ENCODE results near the gene TSPAN18. TPM values are rescaled to one million over a fixed set of nuclear protein-coding genes. Genes with fewer than 3 reads are reported as not detected.

TSPAN18 gene
- total and polyA plus RNA-seq, 3 donors from 2014 or later = 2.1 to 11.1 (median 5.0) TPM

DNA sequence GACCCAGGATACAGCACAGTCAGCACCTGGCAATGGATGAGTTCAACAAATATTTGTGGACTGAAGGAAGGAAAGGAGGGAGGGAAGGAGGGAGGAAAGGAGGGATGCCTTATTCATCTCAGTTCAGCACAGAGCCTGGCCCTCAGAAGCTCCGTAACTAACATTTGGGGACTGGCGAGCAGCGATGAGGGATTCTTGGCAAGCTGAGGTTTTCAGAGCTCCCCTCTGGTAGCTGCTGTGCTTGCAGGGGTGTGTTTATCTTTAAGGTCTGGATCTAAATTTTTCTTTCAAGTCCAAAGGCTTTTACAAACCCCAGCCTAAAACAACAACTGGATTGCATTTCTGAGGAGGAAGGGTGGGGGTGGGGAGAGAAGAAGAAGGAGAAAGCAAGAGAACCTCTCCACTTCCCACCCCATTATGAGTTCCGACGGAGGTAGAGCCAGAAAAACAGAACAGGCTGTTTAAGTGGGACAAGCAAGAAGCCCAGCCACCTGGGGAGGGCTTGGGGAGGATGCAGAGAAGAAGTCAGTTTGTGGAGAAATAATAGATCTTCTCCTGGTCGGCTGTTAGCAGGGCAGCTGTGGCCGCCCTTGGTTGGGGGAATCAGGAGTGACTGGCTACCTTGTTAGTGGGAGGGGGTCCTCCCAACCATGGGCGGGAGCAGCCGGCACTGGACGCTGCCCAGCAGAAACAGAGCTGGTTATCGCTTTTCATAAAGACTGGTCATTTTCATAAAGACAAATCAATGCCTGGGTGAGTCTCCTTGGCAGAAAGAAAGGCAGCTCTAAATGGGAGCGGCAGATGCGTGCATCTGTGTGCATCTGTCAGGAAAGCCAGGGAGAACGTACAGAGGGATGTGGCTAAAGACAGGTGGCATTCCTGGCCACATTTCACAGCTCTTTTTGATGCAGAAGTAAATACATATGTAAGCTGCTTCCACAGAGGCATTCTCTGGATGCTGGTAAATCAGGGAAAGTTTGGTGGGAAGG lies 78.0 kb downstream of the TSPAN18 start:
- TF ChIP-seq, protein P1, sequence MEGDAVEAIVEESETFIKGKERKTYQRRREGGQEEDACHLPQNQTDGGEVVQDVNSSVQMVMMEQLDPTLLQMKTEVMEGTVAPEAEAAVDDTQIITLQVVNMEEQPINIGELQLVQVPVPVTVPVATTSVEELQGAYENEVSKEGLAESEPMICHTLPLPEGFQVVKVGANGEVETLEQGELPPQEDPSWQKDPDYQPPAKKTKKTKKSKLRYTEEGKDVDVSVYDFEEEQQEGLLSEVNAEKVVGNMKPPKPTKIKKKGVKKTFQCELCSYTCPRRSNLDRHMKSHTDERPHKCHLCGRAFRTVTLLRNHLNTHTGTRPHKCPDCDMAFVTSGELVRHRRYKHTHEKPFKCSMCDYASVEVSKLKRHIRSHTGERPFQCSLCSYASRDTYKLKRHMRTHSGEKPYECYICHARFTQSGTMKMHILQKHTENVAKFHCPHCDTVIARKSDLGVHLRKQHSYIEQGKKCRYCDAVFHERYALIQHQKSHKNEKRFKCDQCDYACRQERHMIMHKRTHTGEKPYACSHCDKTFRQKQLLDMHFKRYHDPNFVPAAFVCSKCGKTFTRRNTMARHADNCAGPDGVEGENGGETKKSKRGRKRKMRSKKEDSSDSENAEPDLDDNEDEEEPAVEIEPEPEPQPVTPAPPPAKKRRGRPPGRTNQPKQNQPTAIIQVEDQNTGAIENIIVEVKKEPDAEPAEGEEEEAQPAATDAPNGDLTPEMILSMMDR (IDR thresholded peaks at IDR 0.05) = no peak
- TF ChIP-seq POLR2A (IDR thresholded peaks at IDR 0.05) = no peak
- Histone ChIP-seq H3K36me3 (ENCODE audit: low read depth, missing control alignments) (no peaks in the 10 kb centered on the region), H3K4me1 (no peaks in the 10 kb centered on the region), H3K4me3 (no peak overlapping the region), H3K27me3 (no peaks in the 10 kb centered on the region), H3K27ac (peak overlapping the region in 1 of 2 donors; percentile 1), H3K9me3 (no peaks in the 10 kb centered on the region)
- no peak for DNase-seq
- intact Hi-C loops (cut with DNase I; ENCODE audit: low total_unique reads) = no loop called here
- WGBS, 2 donors = 46 to 50% methylated on average over 14 of the region's 14 CpGs

DNA sequence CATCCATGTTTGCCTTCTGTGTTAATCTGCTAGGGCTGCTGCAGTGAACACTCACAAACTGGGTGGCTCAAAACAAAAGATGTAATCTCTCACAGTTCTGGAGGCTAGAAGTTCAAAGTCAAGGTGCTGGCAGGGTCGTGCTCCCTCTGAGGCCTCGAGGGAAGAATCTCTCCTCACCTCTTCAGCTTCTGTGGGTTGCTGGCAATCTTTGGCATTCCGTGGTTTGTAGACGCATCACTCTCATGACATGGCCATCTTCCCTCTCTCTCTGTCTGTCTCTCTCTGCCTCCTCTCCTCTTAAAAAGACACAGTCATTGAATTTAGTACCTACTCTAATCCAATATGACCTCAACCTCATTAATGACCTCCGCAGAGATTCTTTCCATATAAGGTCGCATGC lies 78.8 kb downstream of the TSPAN18 start:
- H3K4me1 ChIP-seq = no peaks in the 10 kb centered on the region
- no peaks in the 10 kb centered on the region for H3K9me3 ChIP-seq
- no peaks in the 10 kb centered on the region for H3K36me3 ChIP-seq (ENCODE audit: low read depth, missing control alignments)
- no peak overlapping the region for H3K4me3 ChIP-seq
- intact Hi-C loops (cut with DNase I; ENCODE audit: low total_unique reads) = no loop called here
- H3K27ac ChIP-seq = no peak overlapping the region
- 71 to 86% methylated on average over 6 of the region's 6 CpGs for WGBS, 2 donors
- H3K27me3 ChIP-seq = no peaks in the 10 kb centered on the region
- TF ChIP-seq, protein P1 (IDR thresholded peaks at IDR 0.05) = no peak
- TF ChIP-seq POLR2A (IDR thresholded peaks at IDR 0.05) = no peak
- no peak for DNase-seq

DNA sequence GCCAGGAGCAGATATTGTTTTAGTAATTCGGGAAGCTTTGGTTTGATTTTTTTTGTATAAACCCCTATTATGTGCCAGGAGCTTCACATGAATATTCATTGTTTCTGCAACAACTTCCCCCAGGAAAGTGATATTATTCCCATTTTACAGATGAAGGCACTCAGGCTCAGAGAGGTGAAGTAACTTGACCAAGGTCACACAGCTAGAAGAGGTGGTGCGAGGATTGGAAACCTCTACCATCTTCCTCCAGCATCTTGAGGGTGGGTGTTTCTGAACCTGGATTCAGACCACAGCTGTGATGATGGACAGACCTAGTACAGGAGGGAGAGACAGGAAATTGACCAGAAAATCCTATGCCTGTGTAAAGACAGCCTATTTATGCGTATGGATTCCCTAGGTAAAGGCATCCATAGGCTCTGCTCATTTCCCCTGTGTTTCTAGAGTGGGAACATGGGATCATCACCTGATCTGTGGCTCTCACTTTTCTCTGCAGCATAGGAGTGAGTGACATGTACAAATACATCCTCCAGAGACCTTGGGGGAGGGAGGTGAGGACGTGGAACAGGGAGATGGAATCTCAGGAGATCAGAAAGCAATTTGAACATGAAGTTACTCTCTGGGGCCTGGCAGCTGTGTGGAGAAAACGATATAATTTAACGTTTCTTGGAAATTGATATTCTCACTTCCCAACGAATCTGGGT lies 81.4 kb downstream of the TSPAN18 start:
- Histone ChIP-seq H3K4me1 (peaks cover 4% of the 10 kb centered on the region), H3K27ac (no peak overlapping the region), H3K27me3 (no peaks in the 10 kb centered on the region), H3K36me3 (ENCODE audit: low read depth, missing control alignments) (no peaks in the 10 kb centered on the region), H3K9me3 (no peaks in the 10 kb centered on the region), H3K4me3 (no peak overlapping the region)
- no peak for DNase-seq
- WGBS, 2 donors = 78% methylated on average over 7 of the region's 7 CpGs
- intact Hi-C loops (cut with DNase I; ENCODE audit: low total_unique reads) = no loop called here
- TF ChIP-seq, protein P1 (IDR thresholded peaks at IDR 0.05) = no peak
- no peak for TF ChIP-seq POLR2A (IDR thresholded peaks at IDR 0.05)

DNA sequence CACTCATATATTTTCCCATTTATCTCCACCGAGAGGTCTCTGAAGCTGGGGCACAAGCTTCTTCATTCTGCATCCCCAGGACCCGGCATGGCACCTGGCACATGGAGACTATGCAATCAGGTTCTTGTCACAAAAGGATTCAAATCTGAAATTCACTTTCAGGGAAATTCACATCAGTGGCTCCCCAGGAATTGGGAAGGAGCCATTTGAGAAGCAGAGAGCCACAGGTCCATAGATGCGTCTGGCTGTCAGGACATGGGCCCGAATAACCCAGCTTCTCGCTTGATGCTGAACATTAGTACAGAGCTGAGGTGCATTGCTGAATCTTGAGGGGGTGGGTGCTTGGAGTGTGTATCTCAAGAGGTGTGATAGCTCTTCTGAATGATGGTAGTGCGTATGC lies 82.5 kb downstream of the TSPAN18 start:
- intact Hi-C loops (cut with DNase I; ENCODE audit: low total_unique reads) = no loop called here
- Histone ChIP-seq H3K27ac (no peak overlapping the region), H3K4me1 (peaks cover 12% of the 10 kb centered on the region), H3K36me3 (ENCODE audit: low read depth, missing control alignments) (no peaks in the 10 kb centered on the region), H3K9me3 (no peaks in the 10 kb centered on the region), H3K4me3 (no peak overlapping the region), H3K27me3 (no peaks in the 10 kb centered on the region)
- 82 to 98% methylated on average over 5 to 6 of the region's 6 CpGs for WGBS, 2 donors
- TF ChIP-seq POLR2A (IDR thresholded peaks at IDR 0.05) = no peak
- TF ChIP-seq, protein P1 (IDR thresholded peaks at IDR 0.05) = no peak
- no peak for DNase-seq
